A549 (cell line): ENCODE data around the gene PIK3R4. TPM values are rescaled to one million over a fixed set of nuclear protein-coding genes. Genes with fewer than 3 reads are reported as not detected.
A peak's percentile ranks its signal among the peaks of the same experiment; 100 is the strongest.

ENCODE experiments used
- ATAC-seq, 2 experiments: fragments of 200-7000 bp in 1 of 2; fragments of >200 bp in 1 of 2; cut with Nextera tagmentation in 1 of 2; cut with Tn5 transposase in 1 of 2; 3 replicates each; pipeline versions ENCODE4 v1.8.0 to v1.9.1; 2018 to 2020; ENCODE audit warnings: mild to moderate bottlenecking in 1 of 2, moderate library complexity in 1 of 2
- CTCF ChIA-PET: fragments of 300-600 bp; sonication (Branson Sonifier 250); formaldehyde crosslinking; extraction: SDS; loops from one replicate; lab custom pipeline; 2021; ENCODE audit warnings: antibody characterized with exemption, inconsistent platforms; lab: Yijun Ruan, JAX
- POLR2A ChIA-PET: fragments of 350-600 bp; formaldehyde crosslinking; extraction: SDS; loops from one replicate; lab custom pipeline; 2021; ENCODE audit warnings: antibody characterized with exemption, inconsistent platforms; lab: Yijun Ruan, JAX
- DNase-seq, 2 experiments: peaks; one replicate each; pipeline versions ENCODE4 v3.0.0 to v3.0.0-alpha.2; 2011 to 2016; ENCODE audit warnings: low read depth in 1 of 2, low spot score in 1 of 2
- FAIRE-seq: peaks from 2 replicates; lab custom pipeline; 2011; peaks lifted over from hg19 to GRCh38; lab: Jason Lieb, UNC
- H3K27ac ChIP-seq, 2 experiments: fragments of >200 bp; sonication (Bioruptor Twin); formaldehyde crosslinking; 3 replicates each; pipeline ENCODE4 v1.5.1; 2016 to 2017
- H3K4me1 ChIP-seq: fragments of >200 bp; sonication (Bioruptor Twin); formaldehyde crosslinking; 3 replicates; pipeline ENCODE4 v1.6.1; 2016
- H3K4me2 ChIP-seq: fragments of >200 bp; sonication (Bioruptor Twin); formaldehyde crosslinking; 3 replicates; pipeline ENCODE4 v1.6.1; 2016
- H3K4me3 ChIP-seq: fragments of >200 bp; sonication (Bioruptor Twin); formaldehyde crosslinking; 3 replicates; pipeline ENCODE4 v1.5.1; 2016
- H3K9me3 ChIP-seq: fragments of >200 bp; sonication (Bioruptor Twin); formaldehyde crosslinking; 3 replicates; pipeline ENCODE4 v1.6.1; 2016
- ATOH8 ChIP-seq: fragments of 250-450 bp; sonication (Bioruptor Pico); IDR thresholded peaks from 2 replicates; pipeline ENCODE4 v1.5.0; 2020; ENCODE audit warnings: low read depth, mild to moderate bottlenecking, moderate library complexity
- CEBPB ChIP-seq, 2 experiments: fragments of >200 bp in 1 of 2; sonication (Bioruptor Twin) in 1 of 2; formaldehyde crosslinking in 1 of 2; IDR thresholded peaks; 2 replicates each; pipeline ENCODE4 v1.6.1; 2012 to 2016
- CHD2 ChIP-seq: fragments of 150-350 bp; IDR thresholded peaks from 2 replicates; pipeline ENCODE4 v1.6.1; 2014; ENCODE audit warnings: low read length; ENCODE audit not compliant: partially characterized antibody
- CHD4 ChIP-seq: fragments of 200-600 bp; sonication (generic); IDR thresholded peaks from 2 replicates; pipeline ENCODE4 v1.6.1; 2016; ENCODE audit warnings: antibody characterized with exemption, mild to moderate bottlenecking, borderline replicate concordance
- CTCF ChIP-seq: fragments of >200 bp; sonication (Bioruptor Twin); formaldehyde crosslinking; IDR thresholded peaks from 3 replicates; pipeline ENCODE4 v1.5.1; 2016
- EHMT2 ChIP-seq: fragments of 200-600 bp; sonication (generic); IDR thresholded peaks from 2 replicates; pipeline ENCODE4 v1.6.1; 2016; ENCODE audit warnings: antibody characterized with exemption, low read depth, mild to moderate bottlenecking, moderate library complexity
- ELK1 ChIP-seq: fragments of 150-350 bp; IDR thresholded peaks from 2 replicates; pipeline ENCODE4 v1.6.1; 2014; ENCODE audit warnings: low read depth, mild to moderate bottlenecking, low read length
- ESRRA ChIP-seq: fragments of 150-350 bp; IDR thresholded peaks from 2 replicates; pipeline ENCODE4 v1.6.1; 2014; ENCODE audit warnings: mild to moderate bottlenecking, low read length, borderline replicate concordance
- FOSB ChIP-seq: fragments of 250-450 bp; sonication (Bioruptor Pico); IDR thresholded peaks from 2 replicates; pipeline ENCODE4 v1.5.0; 2020; ENCODE audit warnings: mild to moderate bottlenecking, moderate library complexity
- HES2 ChIP-seq: fragments of >200 bp; sonication (Bioruptor Twin); formaldehyde crosslinking; IDR thresholded peaks from 2 replicates; pipeline ENCODE4 v1.6.1; 2016
- HOXB13 ChIP-seq: fragments of 250-450 bp; sonication (Bioruptor Pico); IDR thresholded peaks from 2 replicates; pipeline ENCODE4 v1.5.0; 2020; ENCODE audit warnings: low read depth, mild to moderate bottlenecking, moderate library complexity
- JUN ChIP-seq, 2 experiments: fragments of >200 bp; sonication (Bioruptor Twin); formaldehyde crosslinking; IDR thresholded peaks; 2 replicates in 1 of 2; 3 replicates in 1 of 2; pipeline ENCODE4 v1.6.1; 2016 to 2017
- MAFK ChIP-seq: fragments of 450-650 bp; IDR thresholded peaks from 2 replicates; pipeline ENCODE4 v1.6.1; 2014; ENCODE audit not compliant: partially characterized antibody
- PHF8 ChIP-seq: fragments of 200-600 bp; sonication (generic); IDR thresholded peaks from 2 replicates; pipeline ENCODE4 v1.6.1; 2016; ENCODE audit warnings: low read depth, mild to moderate bottlenecking, antibody characterized with exemption, moderate library complexity, borderline replicate concordance
- RAD21 ChIP-seq, 2 experiments: fragments of >200 bp in 1 of 2; sonication (Bioruptor Twin) in 1 of 2; formaldehyde crosslinking in 1 of 2; IDR thresholded peaks in 1 of 2; conservative IDR thresholded peaks in 1 of 2; 2 replicates in 1 of 2; 3 replicates in 1 of 2; pipeline ENCODE4 v1.6.1; 2012 to 2018; ENCODE audit warnings: inconsistent platforms in 1 of 2
- RCOR1 ChIP-seq: fragments of 150-350 bp; IDR thresholded peaks from 2 replicates; pipeline ENCODE4 v1.6.1; 2014; ENCODE audit warnings: antibody characterized with exemption, low read length, low read depth
- RNF2 ChIP-seq: fragments of 200-600 bp; sonication (generic); IDR thresholded peaks from 2 replicates; pipeline ENCODE4 v1.6.1; 2016; ENCODE audit warnings: low read depth, mild to moderate bottlenecking, antibody characterized with exemption, moderate library complexity, borderline replicate concordance
- SMC3 ChIP-seq: fragments of >200 bp; sonication (Bioruptor Twin); formaldehyde crosslinking; IDR thresholded peaks from 3 replicates; pipeline ENCODE4 v1.6.1; 2018; ENCODE audit warnings: inconsistent platforms
- TFCP2L1 ChIP-seq: fragments of 250-450 bp; sonication (Bioruptor Pico); IDR thresholded peaks from 2 replicates; pipeline ENCODE4 v1.5.0; 2021; ENCODE audit warnings: mild to moderate bottlenecking
- ZNF302 ChIP-seq: fragments of 250-450 bp; sonication (Bioruptor Pico); IDR thresholded peaks from 2 replicates; pipeline ENCODE4 v1.9.0; 2021; ENCODE audit warnings: inconsistent platforms, mild to moderate bottlenecking, moderate library complexity
- WGBS: methylation state at CpG from one replicate; pipeline ENCODE4 v1.1.6; 2017; ENCODE audit errors: missing lambda C conversion rate; 5-methylcytosine and 5-hydroxymethylcytosine counted together
- polyA plus RNA-seq, 4 experiments: library from polyadenylated mRNA; depleted of rRNA in 3 of 4; stranded (reverse); fragments of >200 nt; fragmentation: RNase III in 1 of 4; extraction: RNeasy Plus Mini Kit Qiagen cat#74134 plus additional on column Dnase treatment in 1 of 4; gene quantifications; 2 replicates in 3 of 4; 3 replicates in 1 of 4; pipeline ENCODE4 v1.2.3, GENCODE V29; 2011 to 2017

The PIK3R4 gene
- polyA plus RNA-seq, 2 of the 4 experiments (the other 2 are of a cell fraction): 18.2 to 27.8 TPM

- Histone ChIP-seq H3K27ac (no peak overlapping the region), H3K9me3 (no peaks in the 10 kb centered on the region), H3K4me1 (0 out of 3 replicates have a peak, but pooled peaks cover 6% of the 10 kb centered on the region), H3K4me3 (no peak overlapping the region), H3K4me2 (no peak overlapping the region)
- POLR2A ChIA-PET: no interaction called here
- DNase-seq (peak in 1 of 2 experiments; percentile 5), FAIRE-seq (no peak), ATAC-seq (no peak)
- TF ChIP-seq ESRRA: no peak
- no peak for TF ChIP-seq MAFK
- TF ChIP-seq RCOR1: no peak
- TF ChIP-seq CHD4: no peak
- no peak for TF ChIP-seq PHF8
- no peak for TF ChIP-seq CTCF
- no peak for TF ChIP-seq SMC3
- CTCF ChIA-PET: interaction anchor here (0.9 to 2.9 kb wide), 7 partner anchors 11 to 196 kb away, joined by 3 to 17 read pairs (median 5); partner anchors contain the start of gene ATP2C1
- WGBS: 16% methylated on average over 1 of the region's 1 CpG
These were observed 14.3 kb upstream of the PIK3R4 start for GRCh38 chr3:130760922-130761321.

- TF ChIP-seq HES2: no peak
- no peak for TF ChIP-seq RNF2
- no peak for TF ChIP-seq ESRRA
- TF ChIP-seq ELK1: no peak
- no peak for TF ChIP-seq TFCP2L1
- TF ChIP-seq JUN (IDR thresholded peaks at IDR 0.05): no peak
- no peak for TF ChIP-seq CHD2
- TF ChIP-seq EHMT2: no peak
- TF ChIP-seq CTCF: peak; percentile 77
- no peak for TF ChIP-seq CEBPB (IDR thresholded peaks at IDR 0.05)
- TF ChIP-seq HOXB13: no peak
- no peak for TF ChIP-seq ZNF302 (CRISPR knock-in tag)
- TF ChIP-seq RAD21 (conservative IDR thresholded peaks at IDR 0.05 in 1 of 2, IDR thresholded peaks at IDR 0.05 in 1 of 2): peak; percentile 74 to 76
- no peak for TF ChIP-seq FOSB (CRISPR knock-in tag)
- peak; percentile 73 for TF ChIP-seq SMC3
- no peak for TF ChIP-seq ATOH8 (CRISPR knock-in tag)
- ATAC-seq (peak; percentile 66 to 84; a peak in 4 of 6 replicates), FAIRE-seq (no peak), DNase-seq (peak; percentile 21 to 52)
- peak overlapping the region; percentile 67 for H3K4me2 ChIP-seq
- POLR2A ChIA-PET: interaction anchor here (2.0 kb wide), 1 partner anchor 134 kb away, joined by 6 read pairs; the partner anchor contains the start of gene ATP2C1
- no peak overlapping the region for H3K27ac ChIP-seq
- H3K4me3 ChIP-seq: no peak overlapping the region
- CTCF ChIA-PET: interaction anchor here (0.5 to 2.9 kb wide), 18 partner anchors 9 to 1589 kb away, joined by 3 to 17 read pairs (median 4); partner anchors contain the start of genes ATP2C1 and PIK3R4
- 0 out of 3 replicates have a peak, but pooled peaks cover 6% of the 10 kb centered on the region for H3K4me1 ChIP-seq
- WGBS: 1% methylated on average over 4 of the region's 4 CpGs
- H3K9me3 ChIP-seq: no peaks in the 10 kb centered on the region
These were observed 13.2 kb upstream of the PIK3R4 start for GRCh38 chr3:130759692-130760338.
